ENCODE results near the gene MEIS2. TPM values are rescaled to one million over a fixed set of nuclear protein-coding genes. Genes with fewer than 3 reads are reported as not detected.

The MEIS2 gene
- total and polyA plus RNA-seq, 2 experiments from 2014 or later, result 0.27 TPM; not detected in 1

- no peaks in the 10 kb centered on the region for H3K36me3 ChIP-seq (ENCODE audit: insufficient read depth)
- peaks cover 29% of the 10 kb centered on the region for H3K4me1 ChIP-seq (ENCODE audit: insufficient read depth)
- H2AFZ ChIP-seq, result no peak overlapping the region
- TF ChIP-seq ETS1 (IDR thresholded peaks at IDR 0.05) (no peak), ZNF114 (CRISPR knock-in tag; IDR thresholded peaks at IDR 0.05) (no peak), EZH2phosphoT487 (IDR thresholded peaks at IDR 0.05; ENCODE audit: unreplicated experiment) (no peak), JUNB (IDR thresholded peaks at IDR 0.05; ENCODE audit: unreplicated experiment) (no peak), ZNF331 (CRISPR knock-in tag; IDR thresholded peaks at IDR 0.05; ENCODE audit: low read depth) (no peak), CTCF (conservative IDR thresholded peaks at IDR 0.05; ENCODE audit: low read depth in 2 of 2) (no peak), REST (IDR thresholded peaks at IDR 0.05; ENCODE audit: unreplicated experiment) (no peak), POLR2AphosphoS5 (IDR thresholded peaks at IDR 0.05; ENCODE audit: low read depth) (no peak), STAT1 (IDR thresholded peaks at IDR 0.05; ENCODE audit: unreplicated experiment) (no peak), NANOG (IDR thresholded peaks at IDR 0.05; ENCODE audit: borderline replicate concordance) (no peak), EZH2 (IDR thresholded peaks at IDR 0.05; ENCODE audit: low read depth, unreplicated experiment) (no peak), ZNF462 (CRISPR knock-in tag; IDR thresholded peaks at IDR 0.05) (no peak), CREB1 (CRISPR knock-in tag; IDR thresholded peaks at IDR 0.05; ENCODE audit: low read depth) (no peak)
- H3K27me3 ChIP-seq (ENCODE audit: insufficient read depth), result no peaks in the 10 kb centered on the region
- H3K4me2 ChIP-seq, result no peak overlapping the region
- no peaks in the 10 kb centered on the region for H3F3A ChIP-seq (replicated peaks; ENCODE audit: low read depth)
- peaks cover 33% of the 10 kb centered on the region for H3K4me1 Mint-ChIP-seq
- no peaks in the 10 kb centered on the region for H3K9me2 ChIP-seq (ENCODE audit: insufficient read depth)
- no peak overlapping the region for H3K4me3 ChIP-seq
- H3K27me3 Mint-ChIP-seq (ENCODE audit: insufficient read depth, low read depth, poor library complexity), result no peaks in the 10 kb centered on the region
- H3K36me3 Mint-ChIP-seq (ENCODE audit: low read depth), result no peaks in the 10 kb centered on the region
- H3K79me2 ChIP-seq (replicated peaks; ENCODE audit: insufficient read depth), result no peaks in the 10 kb centered on the region
- H3K4me3 Mint-ChIP-seq, result no peak overlapping the region
- no peak overlapping the region for H3K27ac Mint-ChIP-seq
- no peaks in the 10 kb centered on the region for H4K20me1 ChIP-seq (replicated peaks; ENCODE audit: insufficient read depth)
- no peaks in the 10 kb centered on the region for H3K9me3 Mint-ChIP-seq
- DNase-seq (ENCODE audit: low spot score), result no peak
- no peak overlapping the region for H3K27ac ChIP-seq (ENCODE audit: low read depth)
- ATAC-seq, result no peak
These were observed 46.0 kb downstream of the MEIS2 start for GRCh38 chr15:37054336-37054735.
